ENCODE measurements around the gene UQCRC1. TPM values are rescaled to one million over a fixed set of nuclear protein-coding genes. Genes with fewer than 3 reads are reported as not detected.

The UQCRC1 gene
- total RNA-seq, 1 donor from 2014 or later: 126 TPM

DNA sequence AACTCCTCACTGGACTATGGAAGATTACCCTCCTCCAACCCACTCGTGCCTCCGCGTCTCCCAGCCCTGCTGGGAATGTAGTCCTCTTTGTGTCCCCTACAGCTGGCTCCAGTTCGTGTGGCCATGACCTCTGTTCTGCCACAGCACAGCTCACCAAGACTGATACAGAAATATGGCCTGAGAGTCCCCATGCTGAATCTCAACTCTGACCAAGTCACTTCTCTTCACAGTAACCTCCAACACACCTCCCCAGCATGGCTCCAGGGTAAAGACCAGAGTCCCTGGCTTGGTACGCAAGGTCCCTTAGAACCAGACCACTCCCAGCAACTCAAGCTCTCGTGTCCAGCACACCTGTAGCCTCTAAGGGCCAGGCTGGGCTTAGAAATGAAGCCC is 12.0 kb downstream of the UQCRC1 start:
- Histone ChIP-seq H3K4me3 (no peak overlapping the region), H3K36me3 (peaks cover 44% of the 10 kb centered on the region), H3K27me3 (peaks cover 11% of the 10 kb centered on the region), H3K27ac (no peak overlapping the region), H3K4me1 (peaks cover 3% of the 10 kb centered on the region), H3K9me3 (no peaks in the 10 kb centered on the region)
- TF ChIP-seq, protein P1, sequence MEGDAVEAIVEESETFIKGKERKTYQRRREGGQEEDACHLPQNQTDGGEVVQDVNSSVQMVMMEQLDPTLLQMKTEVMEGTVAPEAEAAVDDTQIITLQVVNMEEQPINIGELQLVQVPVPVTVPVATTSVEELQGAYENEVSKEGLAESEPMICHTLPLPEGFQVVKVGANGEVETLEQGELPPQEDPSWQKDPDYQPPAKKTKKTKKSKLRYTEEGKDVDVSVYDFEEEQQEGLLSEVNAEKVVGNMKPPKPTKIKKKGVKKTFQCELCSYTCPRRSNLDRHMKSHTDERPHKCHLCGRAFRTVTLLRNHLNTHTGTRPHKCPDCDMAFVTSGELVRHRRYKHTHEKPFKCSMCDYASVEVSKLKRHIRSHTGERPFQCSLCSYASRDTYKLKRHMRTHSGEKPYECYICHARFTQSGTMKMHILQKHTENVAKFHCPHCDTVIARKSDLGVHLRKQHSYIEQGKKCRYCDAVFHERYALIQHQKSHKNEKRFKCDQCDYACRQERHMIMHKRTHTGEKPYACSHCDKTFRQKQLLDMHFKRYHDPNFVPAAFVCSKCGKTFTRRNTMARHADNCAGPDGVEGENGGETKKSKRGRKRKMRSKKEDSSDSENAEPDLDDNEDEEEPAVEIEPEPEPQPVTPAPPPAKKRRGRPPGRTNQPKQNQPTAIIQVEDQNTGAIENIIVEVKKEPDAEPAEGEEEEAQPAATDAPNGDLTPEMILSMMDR (IDR thresholded peaks at IDR 0.05): no peak
- ATAC-seq (no peak), DNase-seq (no peak)
- intact Hi-C loops (cut with DNase I): no loop called here

DNA sequence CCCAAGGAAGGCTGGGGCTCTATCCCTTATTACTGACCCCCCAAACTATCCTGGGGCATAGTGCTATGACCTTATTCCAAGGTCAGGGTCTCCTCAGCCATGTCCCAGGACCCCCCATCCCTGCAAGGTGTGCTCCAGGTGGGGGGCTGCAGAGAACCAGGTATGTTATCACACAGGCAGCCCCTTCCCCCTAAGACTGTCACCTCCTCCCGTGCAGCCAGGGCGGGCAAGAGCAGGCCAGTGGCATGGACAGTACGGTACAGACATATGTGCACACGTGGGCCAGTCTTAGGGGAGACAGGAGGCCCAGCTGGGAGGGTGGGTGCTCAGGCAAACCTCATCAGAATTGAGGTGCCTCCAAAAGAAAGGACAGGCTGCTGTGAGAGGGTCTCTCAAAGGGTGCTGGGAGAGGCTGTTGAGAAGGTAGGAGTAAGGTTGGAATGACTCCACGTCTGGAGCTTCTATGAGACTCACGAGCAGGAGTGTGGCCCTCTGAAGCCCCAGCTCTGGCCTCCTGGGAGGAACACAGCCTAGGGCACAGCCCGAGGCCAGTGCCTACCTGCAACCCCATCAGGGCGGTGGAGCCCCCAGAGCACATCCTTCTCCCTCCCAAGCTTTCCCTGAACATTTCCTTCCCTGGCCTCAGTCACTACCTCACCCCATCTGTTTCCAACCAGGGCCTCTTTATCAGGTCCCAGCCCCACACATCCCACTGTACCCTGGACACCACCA is 12.6 kb downstream of the UQCRC1 start:
- peaks cover 13% of the 10 kb centered on the region for H3K27me3 ChIP-seq
- DNase-seq: no peak
- no peak overlapping the region for H3K4me3 ChIP-seq
- H3K4me1 ChIP-seq: peaks cover 3% of the 10 kb centered on the region
- TF ChIP-seq, protein P1 (IDR thresholded peaks at IDR 0.05): no peak
- no peak overlapping the region for H3K27ac ChIP-seq
- intact Hi-C loops (cut with DNase I): no loop called here
- H3K9me3 ChIP-seq: no peaks in the 10 kb centered on the region
- ATAC-seq: no peak
- peaks cover 38% of the 10 kb centered on the region for H3K36me3 ChIP-seq

DNA sequence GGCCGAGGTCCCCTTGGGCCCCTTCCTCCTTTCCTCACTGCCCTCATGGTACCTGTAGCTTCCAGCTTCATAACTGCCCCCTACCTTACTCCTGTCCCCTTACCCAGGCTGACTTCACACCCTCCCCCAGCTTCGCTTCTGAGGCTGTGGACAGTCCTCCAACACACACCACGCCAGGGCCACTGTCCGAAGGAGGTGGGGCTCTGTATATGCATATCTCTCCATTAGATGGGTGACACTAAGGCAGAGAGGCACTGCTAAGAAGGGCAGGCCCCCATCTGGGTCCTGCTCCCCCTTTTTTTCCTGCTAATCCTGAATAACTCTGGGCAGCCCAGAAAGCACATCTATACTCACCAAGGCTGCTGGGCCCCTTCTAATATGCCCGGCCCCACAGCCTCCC is 13.3 kb downstream of the UQCRC1 start:
- ATAC-seq (no peak), DNase-seq (no peak)
- H3K27me3 ChIP-seq: peaks cover 13% of the 10 kb centered on the region
- no peak overlapping the region for H3K4me3 ChIP-seq
- no peak overlapping the region for H3K27ac ChIP-seq
- no peaks in the 10 kb centered on the region for H3K9me3 ChIP-seq
- TF ChIP-seq, protein P1 (IDR thresholded peaks at IDR 0.05): no peak
- H3K4me1 ChIP-seq: peaks cover 3% of the 10 kb centered on the region
- intact Hi-C loops (cut with DNase I): no loop called here
- H3K36me3 ChIP-seq: peaks cover 31% of the 10 kb centered on the region

DNA sequence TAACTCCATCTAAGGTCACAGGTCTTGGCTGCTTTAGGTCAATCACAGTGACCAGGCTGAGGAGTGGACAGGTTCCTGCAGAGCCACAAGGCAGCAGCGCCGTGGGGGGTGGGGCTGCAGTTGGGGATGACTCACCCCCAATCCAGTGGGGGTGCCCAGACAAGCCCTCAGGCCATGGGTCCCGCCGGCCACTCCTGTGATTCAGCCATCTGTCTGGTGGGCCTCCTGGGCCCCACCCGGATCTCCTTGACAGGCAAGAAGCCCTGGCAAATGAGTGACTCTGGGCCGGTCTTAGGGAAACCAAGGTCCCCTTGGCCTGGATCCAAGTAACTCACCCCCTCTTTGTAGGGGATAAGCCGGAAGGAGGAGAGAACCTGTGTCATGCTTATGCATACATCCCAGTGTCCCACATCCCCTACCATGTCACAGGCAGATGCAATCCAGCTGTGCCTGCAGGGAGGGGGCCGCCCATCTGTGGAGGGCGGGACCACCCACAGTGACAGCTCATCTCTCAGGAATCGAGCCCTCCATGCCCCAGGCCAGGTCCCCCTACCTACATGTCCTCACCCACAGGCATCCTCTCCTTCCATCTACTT is 13.8 kb downstream of the UQCRC1 start:
- intact Hi-C loops (cut with DNase I): no loop called here
- TF ChIP-seq, protein P1 (IDR thresholded peaks at IDR 0.05): no peak
- Histone ChIP-seq H3K27ac (no peak overlapping the region), H3K4me3 (no peak overlapping the region), H3K36me3 (peaks cover 26% of the 10 kb centered on the region), H3K27me3 (peaks cover 13% of the 10 kb centered on the region), H3K9me3 (no peaks in the 10 kb centered on the region), H3K4me1 (peaks cover 3% of the 10 kb centered on the region)
- DNase-seq: no peak
- ATAC-seq: no peak

DNA sequence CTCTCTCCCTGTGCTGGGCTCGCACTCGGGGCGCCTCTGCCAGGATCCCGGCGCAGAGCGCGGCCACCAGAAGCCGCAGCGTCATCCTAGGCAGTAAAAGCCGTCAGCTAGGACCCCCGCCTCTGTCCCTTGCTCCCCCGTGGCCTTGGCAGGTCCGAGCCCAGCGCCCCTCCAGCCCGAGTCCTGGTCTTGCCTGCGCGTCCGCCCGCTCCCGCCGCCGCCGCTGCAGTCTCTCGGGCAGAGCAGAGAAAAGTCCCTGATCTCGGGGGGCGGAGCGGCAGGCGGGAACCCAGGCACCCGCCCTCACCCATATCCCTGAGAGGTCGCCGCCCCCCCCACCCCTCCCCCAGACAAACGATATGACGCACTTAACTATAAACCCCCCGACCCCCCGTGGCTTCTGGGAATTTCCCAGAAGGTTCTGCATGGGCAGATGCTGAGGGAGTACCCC is 14.3 kb downstream of the UQCRC1 start, which contains the start of gene COL7A1:
COL7A1 (minus strand) TSS at position 255 of the 451 bp plus-strand sequence; CDS start at position 85, 170 bp downstream.
- Histone ChIP-seq H3K27ac (no peak within 1 kb of the TSS), H3K36me3 (peaks cover 21% of the 10 kb centered on the region), H3K27me3 (peaks cover 13% of the 10 kb centered on the region), H3K9me3 (no peaks in the 10 kb centered on the region), H3K4me3 (no peak within 1 kb of the TSS), H3K4me1 (peaks cover 3% of the 10 kb centered on the region)
- no peak for ATAC-seq
- TF ChIP-seq, protein P1 (IDR thresholded peaks at IDR 0.05): no peak
- no peak for DNase-seq
- intact Hi-C loops (cut with DNase I): no loop called here

Measured in upper lobe of right lung (tissue), 1 donor.